Astrocyte (in vitro differentiated cells and primary cell): Measurements from ENCODE around the gene APOBEC4. TPM values are rescaled to one million over a fixed set of nuclear protein-coding genes. Genes with fewer than 3 reads are reported as not detected.

Source experiments
- DNase-seq: peaks from one replicate; pipeline ENCODE4 v3.0.0-alpha.2; 2010; ENCODE audit warnings: low read depth
- FAIRE-seq: peaks from 2 replicates; lab custom pipeline; 2011; peaks lifted over from hg19 to GRCh38; lab: Jason Lieb, UNC
- H2AFZ ChIP-seq: 2 replicates; pipeline ENCODE4 v1.6.0; 2012; ENCODE audit warnings: low read depth, low read length, inconsistent platforms
- H3K27ac ChIP-seq: 2 replicates; pipeline ENCODE4 v1.5.1; 2011; ENCODE audit warnings: low read depth, low read length, inconsistent platforms
- H3K27me3 ChIP-seq: 2 replicates; pipeline ENCODE4 v1.6.0; 2011; ENCODE audit warnings: low read length, inconsistent platforms; ENCODE audit not compliant: insufficient read depth
- H3K36me3 ChIP-seq: 2 replicates; pipeline ENCODE4 v1.5.1; 2011; ENCODE audit warnings: low read length, inconsistent platforms; ENCODE audit not compliant: insufficient read depth
- H3K4me1 ChIP-seq: 2 replicates; pipeline ENCODE4 v1.5.1; 2011; ENCODE audit warnings: low read length, inconsistent platforms; ENCODE audit not compliant: insufficient read depth
- H3K4me2 ChIP-seq: 2 replicates; pipeline ENCODE4 v1.6.0; 2012; ENCODE audit warnings: low read length, inconsistent platforms
- H3K4me3 ChIP-seq: 2 replicates; pipeline ENCODE4 v1.5.1; 2011; ENCODE audit warnings: low read depth, mild to moderate bottlenecking, low read length, inconsistent platforms; ENCODE audit not compliant: insufficient read depth
- H3K79me2 ChIP-seq: 2 replicates; pipeline ENCODE4 v1.6.0; 2012; ENCODE audit warnings: mild to moderate bottlenecking, low read length, inconsistent platforms; ENCODE audit not compliant: insufficient read depth
- H3K9ac ChIP-seq: 2 replicates; pipeline ENCODE4 v1.6.0; 2012; ENCODE audit warnings: mild to moderate bottlenecking, low read length, inconsistent platforms
- H3K9me3 ChIP-seq: 2 replicates; pipeline ENCODE4 v1.5.1; 2012; ENCODE audit warnings: low read depth, mild to moderate bottlenecking, low read length, inconsistent platforms; ENCODE audit not compliant: insufficient read depth
- H4K20me1 ChIP-seq: 2 replicates; pipeline ENCODE4 v1.6.0; 2012; ENCODE audit warnings: low read length, inconsistent platforms; ENCODE audit not compliant: insufficient read depth
- H3K27ac Mint-ChIP-seq: one replicate; pipeline ENCODE4 v1.8.0; 2021; ENCODE audit warnings: mild to moderate bottlenecking, mixed read lengths; ENCODE audit not compliant: unreplicated experiment
- H3K27me3 Mint-ChIP-seq: one replicate; pipeline ENCODE4 v1.8.0; 2021; ENCODE audit warnings: low read depth, mixed read lengths; ENCODE audit not compliant: unreplicated experiment
- H3K36me3 Mint-ChIP-seq: one replicate; pipeline ENCODE4 v1.8.0; 2021; ENCODE audit warnings: low read depth, mixed read lengths; ENCODE audit not compliant: unreplicated experiment
- H3K4me1 Mint-ChIP-seq: one replicate; pipeline ENCODE4 v1.8.0; 2021; ENCODE audit warnings: low read depth, mixed read lengths; ENCODE audit not compliant: unreplicated experiment
- H3K4me3 Mint-ChIP-seq: one replicate; pipeline ENCODE4 v1.8.0; 2021; ENCODE audit warnings: mild to moderate bottlenecking, moderate library complexity, mixed read lengths; ENCODE audit not compliant: unreplicated experiment
- H3K9me3 Mint-ChIP-seq: one replicate; pipeline ENCODE4 v1.8.0; 2021; ENCODE audit warnings: mild to moderate bottlenecking, mixed read lengths; ENCODE audit not compliant: unreplicated experiment
- EZH2 ChIP-seq: IDR thresholded peaks from 2 replicates; pipeline ENCODE4 v1.6.1; 2012; ENCODE audit warnings: mild to moderate bottlenecking, low read length, inconsistent platforms; ENCODE audit not compliant: insufficient read depth
- total RNA-seq: library from RNA; stranded (reverse); gene quantifications from 2 replicates; pipeline ENCODE4 v1.2.1, GENCODE V29; 2021
- TF ChIP-seq, protein P1 (sequence below): IDR thresholded peaks from 2 replicates; pipeline ENCODE4 v1.5.1; 2011; ENCODE audit warnings: low read depth, mild to moderate bottlenecking, inconsistent platforms, low read length, moderate library complexity; ENCODE audit not compliant: insufficient read depth

Gene APOBEC4
- total RNA-seq, 1 donor from 2014 or later, result not detected

DNA sequence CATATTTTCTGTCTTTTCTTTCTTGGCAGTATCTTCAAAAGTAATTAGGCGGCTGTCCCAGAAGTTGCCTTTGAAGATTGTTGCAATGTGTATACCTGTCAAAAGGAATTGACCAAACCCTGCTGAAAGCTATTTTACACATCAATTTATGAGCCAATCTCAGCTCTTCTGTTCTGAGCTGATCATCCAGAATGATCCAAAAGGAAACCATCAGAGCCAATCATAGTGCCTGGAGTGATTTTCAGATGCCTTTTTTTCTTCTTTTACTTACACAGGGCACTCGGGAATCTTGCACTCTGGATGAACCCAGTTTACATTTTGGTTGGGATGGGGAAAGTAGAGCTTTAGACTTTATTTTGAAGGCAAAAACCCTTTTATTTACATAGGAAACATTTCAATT lies 21.8 kb upstream of the APOBEC4 start:
- DNase-seq, result no peak
- H3K4me3 Mint-ChIP-seq, result no peak overlapping the region
- H3K36me3 ChIP-seq, result no peaks in the 10 kb centered on the region
- H3K27ac ChIP-seq, result no peak overlapping the region
- no peaks in the 10 kb centered on the region for H3K79me2 ChIP-seq
- H3K4me3 ChIP-seq, result no peak overlapping the region
- no peaks in the 10 kb centered on the region for H3K36me3 Mint-ChIP-seq
- peaks cover 4% of the 10 kb centered on the region for H3K9me3 Mint-ChIP-seq
- no peaks in the 10 kb centered on the region for H3K4me1 Mint-ChIP-seq
- FAIRE-seq, result no peak
- H4K20me1 ChIP-seq, result no peaks in the 10 kb centered on the region
- TF ChIP-seq, protein P1, sequence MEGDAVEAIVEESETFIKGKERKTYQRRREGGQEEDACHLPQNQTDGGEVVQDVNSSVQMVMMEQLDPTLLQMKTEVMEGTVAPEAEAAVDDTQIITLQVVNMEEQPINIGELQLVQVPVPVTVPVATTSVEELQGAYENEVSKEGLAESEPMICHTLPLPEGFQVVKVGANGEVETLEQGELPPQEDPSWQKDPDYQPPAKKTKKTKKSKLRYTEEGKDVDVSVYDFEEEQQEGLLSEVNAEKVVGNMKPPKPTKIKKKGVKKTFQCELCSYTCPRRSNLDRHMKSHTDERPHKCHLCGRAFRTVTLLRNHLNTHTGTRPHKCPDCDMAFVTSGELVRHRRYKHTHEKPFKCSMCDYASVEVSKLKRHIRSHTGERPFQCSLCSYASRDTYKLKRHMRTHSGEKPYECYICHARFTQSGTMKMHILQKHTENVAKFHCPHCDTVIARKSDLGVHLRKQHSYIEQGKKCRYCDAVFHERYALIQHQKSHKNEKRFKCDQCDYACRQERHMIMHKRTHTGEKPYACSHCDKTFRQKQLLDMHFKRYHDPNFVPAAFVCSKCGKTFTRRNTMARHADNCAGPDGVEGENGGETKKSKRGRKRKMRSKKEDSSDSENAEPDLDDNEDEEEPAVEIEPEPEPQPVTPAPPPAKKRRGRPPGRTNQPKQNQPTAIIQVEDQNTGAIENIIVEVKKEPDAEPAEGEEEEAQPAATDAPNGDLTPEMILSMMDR, result no peak
- TF ChIP-seq EZH2, result no peak
- H2AFZ ChIP-seq, result no peak overlapping the region
- no peaks in the 10 kb centered on the region for H3K27me3 ChIP-seq
- H3K27ac Mint-ChIP-seq, result no peak overlapping the region
- H3K9ac ChIP-seq, result no peak overlapping the region
- no peak overlapping the region for H3K4me2 ChIP-seq
- H3K4me1 ChIP-seq, result no peaks in the 10 kb centered on the region
- H3K9me3 ChIP-seq, result no peaks in the 10 kb centered on the region
- H3K27me3 Mint-ChIP-seq, result no peaks in the 10 kb centered on the region

DNA sequence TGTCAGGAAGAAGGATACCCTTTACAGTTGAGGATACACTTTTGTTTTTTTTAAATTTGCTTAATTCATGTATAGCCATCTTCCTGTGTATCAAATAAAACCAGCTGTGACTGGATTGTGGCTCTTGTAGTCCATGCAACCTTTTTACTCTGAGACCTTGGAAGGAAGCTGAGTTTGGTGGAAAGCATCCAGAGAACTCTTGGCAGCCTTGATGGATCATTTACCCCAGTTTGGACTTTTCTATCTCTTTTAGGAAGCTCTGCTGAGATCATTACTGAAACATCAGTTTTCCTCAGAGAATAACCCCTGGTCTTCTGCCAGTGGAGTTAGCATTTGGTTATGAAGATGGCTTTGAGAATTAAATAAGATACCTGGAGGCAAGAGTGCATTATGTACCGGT lies 21.2 kb upstream of the APOBEC4 start:
- peak; percentile 11 for DNase-seq
- no peak for FAIRE-seq

More for the DNA sequence above, 21.2 kb upstream of the APOBEC4 start:
- no peaks in the 10 kb centered on the region for H3K36me3 Mint-ChIP-seq
- H3K27me3 Mint-ChIP-seq, result no peaks in the 10 kb centered on the region
- Histone ChIP-seq H4K20me1 (no peaks in the 10 kb centered on the region), H3K9me3 (no peaks in the 10 kb centered on the region), H3K4me2 (no peak overlapping the region), H3K36me3 (no peaks in the 10 kb centered on the region), H3K27me3 (no peaks in the 10 kb centered on the region), H3K4me1 (no peaks in the 10 kb centered on the region), H3K4me3 (no peak overlapping the region), H3K27ac (no peak overlapping the region), H3K9ac (no peak overlapping the region), H3K79me2 (no peaks in the 10 kb centered on the region), H2AFZ (no peak overlapping the region)
- no peak for TF ChIP-seq EZH2
- TF ChIP-seq, protein P1, result no peak
- no peak overlapping the region for H3K4me3 Mint-ChIP-seq
- no peaks in the 10 kb centered on the region for H3K4me1 Mint-ChIP-seq
- no peak overlapping the region for H3K27ac Mint-ChIP-seq
- H3K9me3 Mint-ChIP-seq, result peaks cover 4% of the 10 kb centered on the region
